GM19395 (cell line): ENCODE data around the gene ILF2.
"Not testable (repeated sequence)": the region's sequence is repeated elsewhere in the genome, so short reads cannot be mapped to it uniquely, and the experiment has no call there.

Source experiments
- ATAC-seq: cut with Tn5 transposase; IDR thresholded peaks from one replicate; pipeline ENCODE4 v1.9.1; 2021; ENCODE audit warnings: mild to moderate bottlenecking, moderate library complexity; ENCODE audit not compliant: unreplicated experiment

The ILF2 gene

GRCh38 chr1:153649137-153649862 lies 21.5 kb downstream of the ILF2 start:
- no peak for ATAC-seq

GRCh38 chr1:153648000-153648643 lies 22.7 kb downstream of the ILF2 start:
- ATAC-seq, result no peak

- no peak for ATAC-seq
Observed at GRCh38 chr1:153647346-153647714, 23.5 kb downstream of the ILF2 start.

DNA sequence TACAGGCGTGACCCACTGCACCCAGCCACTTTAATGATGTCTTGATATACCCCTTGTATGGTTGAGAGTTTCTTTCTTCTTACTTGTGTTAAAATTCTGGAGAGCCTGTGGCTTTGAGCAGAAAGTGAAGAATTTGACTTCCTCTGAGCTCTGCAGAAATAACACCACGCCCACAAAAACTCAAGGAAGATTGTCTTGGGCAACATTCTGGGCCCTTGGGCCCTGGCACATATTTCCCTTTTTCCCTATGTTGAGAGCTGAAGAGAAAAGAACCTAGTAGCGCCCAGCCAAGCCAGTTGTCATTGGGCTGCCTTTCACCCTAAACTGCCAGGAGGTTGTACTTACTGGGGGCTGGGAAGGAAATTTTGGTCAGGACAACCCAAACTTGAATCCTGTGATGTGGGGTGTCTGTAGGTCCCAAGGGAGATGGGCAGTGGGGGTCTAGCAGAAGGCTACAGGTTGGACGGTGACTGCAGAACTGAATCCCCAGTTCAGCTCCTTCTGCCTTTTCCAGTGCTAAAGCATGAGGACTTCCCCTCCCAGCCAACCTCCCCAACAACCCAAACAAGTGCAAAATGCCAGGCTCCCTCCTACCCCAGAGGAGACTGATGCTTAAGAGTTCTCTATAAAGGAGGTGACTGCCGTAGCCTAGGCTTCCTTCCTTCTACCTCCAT lies 24.0 kb downstream of the ILF2 start:
- ATAC-seq, result no peak

DNA sequence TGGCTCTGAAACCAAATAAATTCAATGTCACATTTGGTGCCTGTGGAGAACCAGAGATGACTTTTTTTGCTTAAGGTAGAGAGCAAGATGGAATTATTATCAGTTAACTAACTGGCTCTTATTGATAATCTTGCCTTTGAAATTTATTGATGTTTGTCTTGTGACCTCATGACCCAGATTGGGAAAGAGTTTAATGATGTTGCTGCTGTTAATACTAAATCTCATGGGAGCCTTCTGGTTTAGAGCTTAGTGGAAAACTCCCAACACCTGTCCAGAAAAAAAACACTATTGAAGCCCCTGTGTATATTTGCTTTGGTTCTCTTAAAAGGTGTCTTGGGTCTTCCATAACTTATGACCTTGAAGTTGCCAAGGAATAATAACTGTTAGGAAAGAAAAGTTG lies 27.0 kb downstream of the ILF2 start:
- no peak for ATAC-seq

GRCh38 chr1:153643100-153643499 lies 27.7 kb downstream of the ILF2 start:
- no peak for ATAC-seq

- ATAC-seq, result no peak
Observed at GRCh38 chr1:153642161-153642560, 28.6 kb downstream of the ILF2 start.

GRCh38 chr1:153640861-153641260 lies 29.9 kb downstream of the ILF2 start:
- no peak for ATAC-seq

- ATAC-seq, result not testable (repeated sequence)
Observed at GRCh38 chr1:153640213-153640612, 30.6 kb downstream of the ILF2 start.

- no peak for ATAC-seq
Observed at GRCh38 chr1:153639280-153639679, 31.5 kb downstream of the ILF2 start.

GRCh38 chr1:153638261-153638660 lies 32.5 kb downstream of the ILF2 start:
- ATAC-seq, result no peak

DNA sequence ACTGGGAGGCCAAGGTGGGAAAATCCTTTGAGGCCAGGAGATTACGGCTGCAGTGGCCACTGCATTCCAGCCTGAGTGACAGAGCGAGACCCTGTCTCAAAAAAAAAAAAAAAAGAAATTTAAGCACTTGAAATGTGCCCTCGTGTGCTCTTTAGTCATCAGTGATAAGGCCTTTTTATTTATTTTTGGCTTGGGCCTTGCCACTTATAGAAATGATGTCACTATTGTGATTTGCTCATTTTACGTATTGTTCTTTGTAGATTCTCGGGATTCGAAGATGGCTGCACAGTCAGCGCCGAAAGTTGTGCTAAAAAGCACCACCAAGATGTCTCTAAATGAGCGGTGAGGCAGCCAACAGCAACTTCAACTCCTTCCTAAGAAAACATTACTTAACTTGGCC lies 34.5 kb downstream of the ILF2 start:
- no peak for ATAC-seq

- no peak for ATAC-seq
Observed at GRCh38 chr1:153635872-153636271, 34.9 kb downstream of the ILF2 start.

GRCh38 chr1:153633754-153634665 lies 36.8 kb downstream of the ILF2 start, which contains the start of gene CHTOP:
CHTOP (plus strand) TSS chr1:153634066; CDS start chr1:153636589, 2,523 bp downstream.
- peak; percentile 91 for ATAC-seq

- no peak for ATAC-seq
Observed at GRCh38 chr1:153633161-153633753, 37.5 kb downstream of the ILF2 start.

DNA sequence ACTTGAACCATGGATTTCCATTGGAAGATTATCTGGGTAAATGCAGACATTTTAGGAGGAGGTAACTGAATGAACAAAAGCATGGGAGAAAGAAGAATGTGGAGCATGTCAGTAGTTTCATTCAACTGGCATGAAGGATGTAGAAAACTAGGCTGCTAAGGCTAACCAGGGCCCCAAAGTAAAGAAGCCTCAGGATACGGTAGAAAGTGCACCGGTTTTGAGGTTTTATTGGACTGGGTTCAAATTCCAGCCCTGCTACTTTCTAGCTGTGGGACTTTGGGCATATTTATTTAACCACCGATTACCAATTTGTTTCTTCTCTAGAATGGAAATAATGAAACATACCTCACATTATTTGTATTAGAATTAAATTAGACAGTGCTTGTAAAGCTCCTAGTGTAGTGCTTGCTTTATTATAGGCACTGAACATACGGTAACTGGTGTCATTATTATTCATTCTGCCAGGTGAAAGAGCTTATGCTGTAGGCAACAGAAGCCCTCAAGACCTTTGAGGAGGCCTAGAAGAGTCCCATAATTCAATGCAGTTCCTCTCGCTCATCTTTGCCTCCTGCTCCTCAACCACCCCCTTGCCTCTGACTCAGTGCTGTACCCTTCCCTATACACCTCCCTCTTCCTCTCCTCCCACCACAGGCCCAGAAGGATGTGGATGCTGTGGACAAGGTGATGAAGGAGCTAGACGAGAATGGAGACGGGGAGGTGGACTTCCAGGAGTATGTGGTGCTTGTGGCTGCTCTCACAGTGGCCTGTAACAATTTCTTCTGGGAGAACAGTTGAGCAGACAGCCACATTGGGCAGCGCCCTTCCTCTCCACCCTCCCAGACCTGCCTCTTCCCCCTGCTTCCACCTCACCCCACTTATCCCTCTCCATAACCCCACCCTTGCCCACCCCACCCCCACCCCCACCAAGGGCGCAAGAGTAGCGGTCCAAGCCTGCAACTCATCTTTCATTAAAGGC lies 39.5 kb downstream of the ILF2 start:
- ATAC-seq, result no peak

- no peak for ATAC-seq
Observed at GRCh38 chr1:153630384-153630783, 40.4 kb downstream of the ILF2 start.

DNA sequence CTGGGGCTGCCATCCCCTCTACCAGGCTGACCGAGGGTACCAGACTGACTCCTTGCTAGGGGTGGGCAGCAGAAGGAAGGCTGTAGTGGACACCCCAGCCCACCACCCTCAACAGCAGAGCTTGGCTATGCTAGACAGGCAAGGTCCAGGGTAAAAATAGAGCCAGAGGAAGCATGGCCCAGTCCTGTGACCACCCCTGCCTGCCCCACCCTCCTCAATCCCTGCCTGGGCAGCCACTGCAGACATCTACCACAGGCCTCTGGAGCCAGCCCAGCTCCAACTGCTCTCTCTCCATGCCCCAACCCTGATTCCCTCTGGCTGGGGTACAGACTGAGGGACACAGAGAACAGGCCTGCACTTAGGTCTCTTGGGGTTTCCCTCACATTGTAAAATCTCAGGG lies 40.8 kb downstream of the ILF2 start:
- ATAC-seq, result no peak

GRCh38 chr1:153629343-153629665 lies 41.5 kb downstream of the ILF2 start:
- ATAC-seq, result no peak
